ENCODE results near the gene PTPN22. TPM values are rescaled to one million over a fixed set of nuclear protein-coding genes. Genes with fewer than 3 reads are reported as not detected.

PTPN22 gene
- total RNA-seq, 1 donor from 2014 or later, result 7.4 TPM

DNA sequence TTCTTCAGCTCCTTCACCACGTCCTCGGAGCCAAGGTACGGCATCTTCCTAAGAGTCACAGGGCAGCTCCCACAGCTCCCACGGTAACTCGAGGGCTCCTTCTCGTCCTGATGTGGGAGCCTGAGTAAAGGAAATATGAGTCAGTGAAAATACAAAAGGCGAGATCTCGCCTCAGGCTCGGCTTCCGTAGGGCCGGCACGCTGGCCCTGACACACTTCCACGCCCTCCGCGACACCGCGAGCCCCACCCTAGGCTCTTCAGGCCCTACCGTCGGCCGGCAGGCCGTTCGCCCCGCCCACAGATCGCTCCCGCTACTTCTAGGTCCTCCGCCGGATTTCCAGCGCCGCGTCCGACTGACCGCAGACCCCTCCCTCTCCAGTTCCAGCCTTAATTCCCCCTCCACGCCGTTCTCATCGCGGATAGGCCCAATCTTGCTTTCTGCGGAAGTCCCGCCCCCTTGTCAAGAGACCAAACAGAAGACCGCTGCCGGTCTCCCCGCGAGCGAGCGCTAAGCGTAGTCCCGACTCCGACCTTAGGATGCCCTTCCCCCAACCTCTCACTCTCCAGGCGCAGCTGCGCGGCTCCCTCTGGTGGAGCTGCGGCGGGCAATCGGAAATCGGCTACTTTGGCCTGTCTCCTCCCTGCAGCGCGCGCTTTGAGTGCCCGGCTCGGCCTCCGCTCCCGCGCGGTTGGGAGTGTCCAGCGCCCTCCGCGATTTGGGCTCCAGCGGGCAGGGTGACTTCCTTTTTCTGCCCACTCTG, 33.3 kb upstream of the PTPN22 start, which contains the start of the genes AP4B1 and DCLRE1B:
TSS of gene AP4B1 (minus strand) at position 126 of the 761 bp plus-strand sequence. CDS start at position 44, 82 bp downstream.
TSS of gene DCLRE1B (plus strand) at position 653 of the 761 bp plus-strand sequence. CDS start 261 bp downstream, outside the sequence.
- Histone ChIP-seq H3K36me3 (peaks cover 0 to 21% of the 10 kb centered on the region in 2 donors), H3K27ac (peak within 1 kb of the TSS; percentile 95), H3K4me3 (peak within 1 kb of the TSS; percentile 67 to 86), H3K27me3 (no peaks in the 10 kb centered on the region), H3K9me3 (no peaks in the 10 kb centered on the region), H3K4me1 (peaks cover 22% of the 10 kb centered on the region)
- peak; percentile 99 for DNase-seq (ENCODE audit: extremely low spot score in 2 of 2)
- TF ChIP-seq POLR2A (IDR thresholded peaks at IDR 0.05) (peak in 1 of 2 donors; percentile 50), POLR2AphosphoS5 (IDR thresholded peaks at IDR 0.05; ENCODE audit: insufficient read depth in 1 of 2, low read depth in 1 of 2) (peak; percentile 94 to 98)
- TF ChIP-seq, protein P1, sequence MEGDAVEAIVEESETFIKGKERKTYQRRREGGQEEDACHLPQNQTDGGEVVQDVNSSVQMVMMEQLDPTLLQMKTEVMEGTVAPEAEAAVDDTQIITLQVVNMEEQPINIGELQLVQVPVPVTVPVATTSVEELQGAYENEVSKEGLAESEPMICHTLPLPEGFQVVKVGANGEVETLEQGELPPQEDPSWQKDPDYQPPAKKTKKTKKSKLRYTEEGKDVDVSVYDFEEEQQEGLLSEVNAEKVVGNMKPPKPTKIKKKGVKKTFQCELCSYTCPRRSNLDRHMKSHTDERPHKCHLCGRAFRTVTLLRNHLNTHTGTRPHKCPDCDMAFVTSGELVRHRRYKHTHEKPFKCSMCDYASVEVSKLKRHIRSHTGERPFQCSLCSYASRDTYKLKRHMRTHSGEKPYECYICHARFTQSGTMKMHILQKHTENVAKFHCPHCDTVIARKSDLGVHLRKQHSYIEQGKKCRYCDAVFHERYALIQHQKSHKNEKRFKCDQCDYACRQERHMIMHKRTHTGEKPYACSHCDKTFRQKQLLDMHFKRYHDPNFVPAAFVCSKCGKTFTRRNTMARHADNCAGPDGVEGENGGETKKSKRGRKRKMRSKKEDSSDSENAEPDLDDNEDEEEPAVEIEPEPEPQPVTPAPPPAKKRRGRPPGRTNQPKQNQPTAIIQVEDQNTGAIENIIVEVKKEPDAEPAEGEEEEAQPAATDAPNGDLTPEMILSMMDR (IDR thresholded peaks at IDR 0.05), result peak; percentile 39 to 84 (median 82)
- intact Hi-C loops (cut with DNase I), result loop anchor here (2.0 to 10.0 kb wide), 2 partner anchors 24 to 70 kb away; partner anchors contain the start of gene HIPK1

DNA sequence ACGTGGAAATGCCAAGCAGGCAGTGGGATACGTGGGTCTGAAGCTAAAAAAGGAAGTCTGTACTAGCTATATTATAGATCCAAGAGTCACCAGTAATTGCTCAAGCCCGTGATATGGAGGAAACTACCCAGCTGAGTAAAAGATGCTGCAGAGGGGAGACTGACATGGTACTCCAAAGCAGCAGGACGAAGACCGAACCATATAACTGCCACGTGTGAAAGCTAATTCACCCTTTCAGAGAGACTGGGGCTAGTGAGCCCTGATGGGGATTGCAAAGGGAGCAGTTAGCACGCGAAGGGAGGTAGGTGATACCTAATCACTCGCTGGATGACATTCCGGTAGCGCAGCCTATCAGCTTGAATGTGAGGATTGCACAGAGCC, 32.8 kb upstream of the PTPN22 start:
- no peak for DNase-seq (ENCODE audit: extremely low spot score in 2 of 2)
- H3K36me3 ChIP-seq, result peaks cover 0 to 25% of the 10 kb centered on the region in 2 donors
- TF ChIP-seq POLR2A (IDR thresholded peaks at IDR 0.05) (no peak), POLR2AphosphoS5 (IDR thresholded peaks at IDR 0.05; ENCODE audit: insufficient read depth in 1 of 2, low read depth in 1 of 2) (no peak)
- TF ChIP-seq, protein P1 (IDR thresholded peaks at IDR 0.05), result no peak
- H3K27me3 ChIP-seq, result no peaks in the 10 kb centered on the region
- H3K4me1 ChIP-seq, result peaks cover 22% of the 10 kb centered on the region
- peak overlapping the region; percentile 95 for H3K27ac ChIP-seq
- peak overlapping the region; percentile 67 to 86 for H3K4me3 ChIP-seq
- intact Hi-C loops (cut with DNase I), result loop anchor here (2.0 to 10.0 kb wide), 2 partner anchors 25 to 69 kb away; partner anchors contain the start of gene HIPK1
- no peaks in the 10 kb centered on the region for H3K9me3 ChIP-seq

DNA sequence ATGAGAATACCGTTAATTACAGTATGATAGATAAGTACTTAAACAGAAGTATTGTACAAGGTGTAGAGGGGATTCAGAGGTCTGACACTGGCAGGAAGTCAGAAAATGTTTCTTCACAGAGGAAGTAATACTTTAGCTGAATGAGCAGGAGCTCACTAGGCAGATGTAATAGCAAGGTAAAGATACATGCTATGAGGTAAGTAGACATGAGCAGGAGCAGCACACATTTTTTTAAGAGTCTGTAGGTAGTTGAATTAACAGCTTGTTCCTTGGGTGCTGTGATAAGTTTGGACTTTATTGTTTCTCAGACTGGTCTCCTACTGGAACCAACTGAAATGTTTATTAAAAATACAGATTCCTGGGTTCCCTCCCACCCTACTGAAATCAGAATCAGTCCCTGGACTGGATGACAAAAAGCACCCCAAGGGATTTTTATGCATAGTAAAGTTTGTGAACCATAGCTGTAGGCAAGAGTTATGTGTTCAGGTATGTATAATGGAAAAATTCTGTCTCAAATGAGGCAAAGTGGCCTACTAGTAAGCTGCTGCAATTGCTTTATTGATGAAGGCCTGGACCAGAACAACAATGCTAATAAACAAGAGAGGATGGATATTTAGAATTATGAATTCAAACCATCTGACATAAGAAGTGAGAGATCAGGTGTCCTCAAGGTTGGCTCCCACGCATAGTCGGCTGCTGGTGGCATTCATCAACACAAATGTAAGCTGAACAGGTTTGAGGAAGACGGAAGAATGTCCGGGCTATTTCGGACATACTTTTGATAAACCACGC, 32.2 kb upstream of the PTPN22 start:
- H3K36me3 ChIP-seq, result peaks cover 0 to 24% of the 10 kb centered on the region in 2 donors
- H3K9me3 ChIP-seq, result no peaks in the 10 kb centered on the region
- peaks cover 22% of the 10 kb centered on the region for H3K4me1 ChIP-seq
- intact Hi-C loops (cut with DNase I), result loop anchor here (2.0 to 10.0 kb wide), 2 partner anchors 25 to 69 kb away; partner anchors contain the start of gene HIPK1
- peak overlapping the region; percentile 95 for H3K27ac ChIP-seq
- no peak for DNase-seq (ENCODE audit: extremely low spot score in 2 of 2)
- H3K4me3 ChIP-seq, result peak overlapping the region; percentile 67 to 86
- no peaks in the 10 kb centered on the region for H3K27me3 ChIP-seq
- TF ChIP-seq POLR2A (IDR thresholded peaks at IDR 0.05), result no peak
- TF ChIP-seq, protein P1 (IDR thresholded peaks at IDR 0.05), result no peak
- TF ChIP-seq POLR2AphosphoS5 (IDR thresholded peaks at IDR 0.05; ENCODE audit: insufficient read depth in 1 of 2, low read depth in 1 of 2), result no peak

DNA sequence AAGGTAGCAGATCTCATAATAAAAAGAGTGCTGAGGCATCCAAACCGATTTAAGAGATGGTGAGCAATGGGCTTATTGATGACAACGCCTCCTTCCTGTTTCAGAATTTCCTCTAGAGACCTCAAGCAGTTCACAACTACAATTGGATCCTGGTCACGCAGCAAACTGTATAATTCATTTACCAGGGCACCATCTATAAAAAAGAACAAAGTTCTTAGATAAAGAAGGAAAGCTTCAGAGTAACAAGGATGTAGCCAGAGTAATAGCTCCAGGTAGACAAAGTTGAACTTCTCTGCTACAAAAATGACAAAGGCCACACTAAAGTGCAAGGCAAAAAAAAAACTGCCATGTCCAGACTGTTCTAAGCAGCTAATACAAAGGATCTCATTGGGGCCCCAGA, 29.7 kb upstream of the PTPN22 start:
- intact Hi-C loops (cut with DNase I), result loop anchor here (10.0 kb wide), 1 partner anchor 66 kb away; no protein-coding TSS in a partner anchor
- Histone ChIP-seq H3K4me1 (peaks cover 22% of the 10 kb centered on the region), H3K9me3 (no peaks in the 10 kb centered on the region), H3K27me3 (no peaks in the 10 kb centered on the region), H3K27ac (no peak overlapping the region), H3K36me3 (peaks cover 0 to 27% of the 10 kb centered on the region in 2 donors), H3K4me3 (no peak overlapping the region)
- TF ChIP-seq POLR2AphosphoS5 (IDR thresholded peaks at IDR 0.05; ENCODE audit: insufficient read depth in 1 of 2, low read depth in 1 of 2), result no peak
- TF ChIP-seq POLR2A (IDR thresholded peaks at IDR 0.05), result no peak
- TF ChIP-seq, protein P1 (IDR thresholded peaks at IDR 0.05), result no peak
- no peak for DNase-seq (ENCODE audit: extremely low spot score in 2 of 2)
